Measurements from ENCODE around the gene LUZP1. TPM values are rescaled to one million over a fixed set of nuclear protein-coding genes. Genes with fewer than 3 reads are reported as not detected.

The LUZP1 gene
- total RNA-seq, 1 experiment from 2014 or later = 25.2 TPM

GRCh38 chr1:23188936-23189452 lies 20.3 kb upstream of the LUZP1 start:
- peak; percentile 86 for DNase-seq (ENCODE audit: low spot score)

DNA sequence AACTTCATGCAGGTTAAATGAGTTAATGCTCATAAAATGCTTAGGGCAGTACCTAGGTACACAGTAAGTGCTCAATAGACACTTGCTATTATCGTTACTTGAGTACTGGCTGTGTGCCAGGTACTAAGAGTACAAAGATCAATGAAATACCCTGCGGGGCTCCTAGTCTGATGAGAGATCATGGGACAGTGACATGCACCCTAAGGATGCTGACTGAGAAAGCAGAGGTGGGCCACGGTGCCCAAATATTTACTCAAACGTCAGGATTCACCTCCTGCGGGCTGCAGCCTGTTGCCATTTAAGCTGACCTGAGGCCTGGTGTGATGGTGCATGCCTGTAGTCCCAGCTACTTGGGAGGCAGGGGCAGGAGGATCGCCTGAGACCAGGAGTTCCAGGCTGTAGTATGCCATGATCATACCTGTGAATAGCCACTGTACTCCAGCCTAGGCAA lies 19.8 kb upstream of the LUZP1 start:
- no peak for DNase-seq (ENCODE audit: low spot score)

GRCh38 chr1:23187637-23188036 lies 19.0 kb upstream of the LUZP1 start:
- no peak for DNase-seq (ENCODE audit: low spot score)

GRCh38 chr1:23185381-23185780 lies 16.7 kb upstream of the LUZP1 start:
- DNase-seq (ENCODE audit: low spot score) = no peak

- DNase-seq (ENCODE audit: low spot score) = peak; percentile 30
These were observed 15.7 kb upstream of the LUZP1 start for GRCh38 chr1:23184212-23184934.

DNA sequence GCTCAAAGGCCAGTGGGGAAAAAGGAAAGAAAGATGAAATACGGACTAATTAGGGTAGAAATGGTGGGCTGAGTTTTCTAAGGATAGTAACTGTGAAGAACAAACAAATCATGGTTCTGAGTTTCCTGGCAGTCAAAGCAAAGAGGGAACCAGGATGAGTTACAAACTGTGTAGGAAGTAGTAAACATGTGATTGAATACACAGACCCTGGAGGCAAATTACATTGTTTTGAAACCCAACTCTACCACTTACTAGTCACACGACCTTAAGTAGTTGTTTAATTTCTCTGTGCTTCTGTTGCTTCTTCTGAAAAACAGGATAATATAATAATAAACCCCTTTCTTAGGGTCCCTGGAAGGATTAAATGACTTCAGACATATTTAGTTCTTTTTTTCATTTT lies 11.2 kb upstream of the LUZP1 start:
- DNase-seq (ENCODE audit: low spot score) = no peak

GRCh38 chr1:23178950-23179349 lies 10.3 kb upstream of the LUZP1 start:
- no peak for DNase-seq (ENCODE audit: low spot score)

- DNase-seq (ENCODE audit: low spot score) = no peak
These were observed 9.8 kb upstream of the LUZP1 start for GRCh38 chr1:23178414-23178813.

DNA sequence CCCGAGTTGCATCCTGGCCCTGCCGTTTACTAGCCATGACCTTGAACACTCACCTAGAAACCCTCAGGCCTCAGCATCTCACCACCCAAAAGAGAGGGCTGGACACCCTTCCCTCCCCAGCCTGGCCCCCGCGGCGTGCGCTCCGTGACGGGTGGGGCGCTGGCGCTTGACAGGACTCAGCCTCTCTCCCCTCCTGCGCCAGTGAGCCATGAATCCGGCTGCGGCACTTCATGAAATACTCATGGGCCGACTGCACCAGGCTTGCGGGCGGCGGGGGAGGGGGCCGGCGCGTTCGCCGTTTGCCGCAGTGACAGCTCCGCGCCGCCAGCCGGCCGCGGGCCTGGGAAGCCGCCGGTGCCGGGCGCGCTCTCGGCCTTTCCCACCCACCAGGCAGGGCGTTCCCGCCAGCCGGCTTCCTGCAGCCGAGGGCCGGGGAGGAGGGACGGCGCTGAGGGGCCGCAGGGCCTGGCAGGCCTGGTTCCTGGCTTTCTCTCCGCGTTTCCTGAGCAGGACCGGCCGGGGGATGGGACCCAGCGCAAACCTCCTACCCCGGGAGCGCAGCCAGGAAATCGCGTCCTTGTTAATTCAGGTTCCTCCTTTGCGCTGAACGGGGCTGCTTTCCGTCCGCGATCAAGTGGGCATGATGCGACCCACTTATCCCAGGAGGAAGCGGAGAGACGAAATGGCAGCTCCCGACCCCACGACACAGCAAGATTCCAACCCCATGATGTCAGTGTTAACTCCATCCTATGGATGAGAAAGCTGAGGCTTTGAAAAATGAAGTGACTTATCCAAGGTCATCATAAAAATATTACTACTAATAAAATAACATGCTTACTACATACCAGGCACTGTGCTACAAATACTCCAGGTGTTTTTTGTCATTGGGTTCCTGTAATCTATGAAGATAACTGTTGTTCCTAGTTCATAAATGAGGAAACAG lies 9.1 kb upstream of the LUZP1 start:
- peak; percentile 50 for DNase-seq (ENCODE audit: low spot score)

DNA sequence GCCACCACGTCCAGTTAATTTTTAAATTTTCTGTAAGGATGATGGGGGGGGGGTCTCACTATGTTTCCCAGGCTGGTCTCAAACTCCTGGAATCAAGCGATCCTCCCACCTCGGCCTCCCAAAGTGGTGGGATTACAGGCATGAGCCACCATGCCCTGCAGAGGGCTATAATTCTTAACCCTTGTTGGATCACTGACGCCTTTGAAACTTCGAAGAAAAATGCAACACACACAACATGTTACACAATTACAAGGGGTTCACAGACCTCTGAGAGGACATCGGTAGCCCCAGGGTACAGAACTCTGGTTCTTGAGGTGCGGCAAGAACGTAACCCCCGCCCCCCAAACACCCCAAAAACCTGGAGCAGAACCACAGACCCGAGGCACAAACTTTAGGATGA lies 8.4 kb upstream of the LUZP1 start:
- no peak for DNase-seq (ENCODE audit: low spot score)

DNA sequence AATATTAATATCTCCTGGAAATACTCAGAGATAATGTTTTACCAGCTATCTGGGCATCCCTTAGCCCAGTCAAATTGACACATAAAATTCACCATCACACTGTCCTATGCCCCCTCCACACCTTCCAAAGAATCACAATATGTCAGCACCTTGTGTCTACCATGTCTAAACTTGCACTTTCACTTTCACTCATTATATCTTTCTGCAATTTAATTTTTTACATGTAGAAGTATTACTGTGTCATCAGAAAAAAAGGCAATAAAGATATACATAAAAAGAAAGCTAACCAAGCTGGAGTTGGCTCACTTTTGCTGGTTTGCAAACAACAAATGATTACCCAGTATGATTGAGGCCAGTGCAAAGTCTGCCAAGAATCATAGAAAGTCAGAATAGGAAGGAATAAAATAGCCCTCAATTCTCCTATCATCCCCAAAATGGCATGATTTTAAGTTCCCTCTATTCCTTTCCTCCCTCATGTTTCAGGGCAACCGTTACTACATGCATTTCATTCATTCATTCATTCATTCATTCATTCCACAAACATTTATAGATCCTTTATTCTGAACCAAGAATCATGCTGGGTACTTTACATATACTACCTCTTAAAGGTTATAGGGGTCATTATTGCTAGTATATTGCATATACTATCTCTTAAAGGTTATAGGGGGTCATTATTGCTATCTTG lies 5.9 kb upstream of the LUZP1 start:
- no peak for DNase-seq (ENCODE audit: low spot score)

DNA sequence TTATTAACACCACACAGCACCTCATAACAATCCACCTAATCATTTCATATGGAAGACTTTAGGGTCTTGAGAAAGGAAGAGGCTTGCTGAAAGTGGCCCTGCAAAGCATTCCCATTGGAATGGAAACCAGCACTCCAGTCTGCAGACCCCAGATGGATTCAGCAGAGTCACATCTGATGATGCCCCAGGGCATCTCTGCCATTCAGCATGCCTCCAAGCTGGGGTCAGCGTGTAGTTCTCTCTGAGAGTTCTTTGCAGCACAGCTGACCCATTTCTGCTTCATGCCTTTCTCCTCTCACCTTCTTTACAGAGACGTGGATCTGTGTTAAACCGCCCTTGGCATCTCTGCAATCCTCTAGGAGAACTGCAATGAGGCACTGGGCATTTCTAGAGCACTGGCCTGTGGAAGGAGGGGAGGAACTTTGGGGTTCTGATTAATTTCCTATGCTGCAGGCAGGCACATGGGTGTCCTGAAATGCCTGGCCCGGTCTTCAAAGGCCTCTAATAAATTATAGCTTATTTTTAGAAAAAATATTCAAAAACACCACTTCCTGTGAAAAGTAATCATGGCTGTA lies 2.6 kb upstream of the LUZP1 start:
- DNase-seq (ENCODE audit: low spot score) = no peak

DNA sequence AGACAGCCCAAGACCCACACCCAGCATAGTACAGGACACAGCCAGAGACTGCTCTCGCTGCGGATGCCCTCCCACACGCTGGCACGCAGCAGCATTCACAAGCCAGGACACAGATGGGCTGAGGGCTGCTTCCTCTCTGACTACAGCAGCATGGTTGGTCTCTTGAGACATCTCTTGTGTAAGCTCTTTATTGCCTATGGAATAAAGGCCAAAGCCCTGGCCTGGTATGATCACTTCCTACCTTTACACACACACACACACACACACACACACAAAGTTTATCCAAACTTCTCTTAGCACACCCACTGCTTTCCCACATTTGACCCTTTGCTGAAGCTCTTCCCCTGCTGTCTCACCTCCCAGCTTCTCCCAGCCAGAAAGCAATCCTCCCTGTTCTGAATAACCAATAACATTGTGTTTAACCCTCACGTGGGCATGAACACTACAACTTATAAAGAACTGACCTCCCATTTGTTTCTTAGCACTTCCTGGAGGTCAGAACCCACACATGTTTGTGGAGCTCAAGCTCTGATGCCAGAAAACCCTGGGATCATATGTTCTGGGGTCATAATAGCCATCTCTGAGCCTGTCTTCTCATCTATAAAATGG lies 1.2 kb upstream of the LUZP1 start:
- DNase-seq (ENCODE audit: low spot score) = peak; percentile 46

GRCh38 chr1:23169195-23169575 lies 529 bp upstream of the LUZP1 start:
- DNase-seq (ENCODE audit: low spot score) = no peak

DNA sequence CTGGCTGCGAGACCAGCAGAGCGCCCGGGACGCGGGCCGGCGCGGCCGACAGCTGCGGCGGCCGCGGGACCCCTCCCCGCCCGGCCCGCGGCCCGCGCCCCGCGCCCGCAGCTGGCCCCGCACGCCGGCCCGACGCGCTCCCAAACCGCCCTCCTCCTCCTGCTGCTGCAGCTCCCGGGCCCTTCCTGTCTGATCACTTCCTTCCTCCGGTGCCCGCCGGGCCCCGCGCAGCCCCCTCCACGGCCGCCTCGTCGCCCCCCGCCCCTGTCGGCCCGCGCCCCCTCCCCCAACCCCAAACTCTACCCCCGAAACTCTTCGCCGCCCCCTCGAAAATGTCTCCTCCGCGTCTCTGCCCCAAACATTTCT lies 594 bp downstream of the LUZP1 start:
- no peak for DNase-seq (ENCODE audit: low spot score)

DNA sequence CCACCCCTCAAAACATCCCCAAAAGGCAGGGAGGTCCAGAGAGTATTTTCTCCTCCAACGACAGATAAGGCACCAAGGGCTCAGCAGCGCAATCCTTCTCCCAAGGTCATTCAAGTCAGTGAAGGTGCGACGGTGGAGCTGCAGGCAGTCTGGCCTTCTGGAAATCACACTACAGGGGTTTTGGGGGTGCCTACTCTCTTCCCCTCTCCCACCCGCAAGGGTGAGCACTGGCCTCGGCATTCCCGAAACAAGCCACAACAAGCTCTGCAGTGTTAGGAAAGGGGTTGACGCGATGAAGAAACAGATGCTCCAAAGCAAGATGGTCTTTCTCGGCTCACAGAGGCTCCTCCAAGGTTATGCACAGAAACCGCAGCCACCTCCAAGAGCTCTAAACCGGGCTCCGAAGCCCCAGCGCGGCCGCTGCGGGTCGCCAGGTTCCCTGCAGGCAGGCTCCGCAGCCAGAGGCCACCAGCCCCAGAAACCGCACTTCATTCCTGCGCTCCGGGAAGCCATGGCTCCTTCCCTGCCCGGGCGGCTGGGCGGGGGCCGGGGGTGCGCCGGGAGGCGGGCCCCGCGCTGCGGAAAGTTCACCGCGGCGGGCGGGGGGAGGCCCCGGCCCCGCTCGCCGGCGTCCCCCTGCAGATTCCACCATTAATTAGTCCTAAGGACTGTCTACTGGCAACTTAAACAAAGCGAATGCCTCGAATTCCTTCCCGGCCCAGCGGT lies 1.1 kb downstream of the LUZP1 start:
- DNase-seq (ENCODE audit: low spot score) = peak; percentile 16

DNA sequence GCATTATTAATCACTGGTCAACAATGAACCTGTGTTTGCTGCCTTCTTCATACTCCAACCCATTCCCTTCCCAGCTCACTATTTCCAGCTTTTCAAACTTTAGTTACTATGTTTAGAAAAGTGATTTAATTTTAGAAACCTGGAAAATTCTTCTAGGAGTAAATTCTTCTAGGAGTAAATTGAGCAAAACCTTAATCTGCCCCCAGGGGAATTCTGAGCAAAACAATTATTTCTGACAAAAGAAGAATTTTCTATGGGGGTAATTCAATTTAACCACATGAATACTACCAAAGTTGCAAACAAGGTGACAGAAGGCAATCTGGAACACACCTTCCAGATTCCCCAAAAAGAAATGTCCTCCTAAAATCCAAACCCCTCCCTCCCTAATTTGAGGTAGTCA lies 1.8 kb downstream of the LUZP1 start:
- no peak for DNase-seq (ENCODE audit: low spot score)

GRCh38 chr1:23163395-23163794 lies 5.3 kb downstream of the LUZP1 start:
- DNase-seq (ENCODE audit: low spot score) = no peak

DNA sequence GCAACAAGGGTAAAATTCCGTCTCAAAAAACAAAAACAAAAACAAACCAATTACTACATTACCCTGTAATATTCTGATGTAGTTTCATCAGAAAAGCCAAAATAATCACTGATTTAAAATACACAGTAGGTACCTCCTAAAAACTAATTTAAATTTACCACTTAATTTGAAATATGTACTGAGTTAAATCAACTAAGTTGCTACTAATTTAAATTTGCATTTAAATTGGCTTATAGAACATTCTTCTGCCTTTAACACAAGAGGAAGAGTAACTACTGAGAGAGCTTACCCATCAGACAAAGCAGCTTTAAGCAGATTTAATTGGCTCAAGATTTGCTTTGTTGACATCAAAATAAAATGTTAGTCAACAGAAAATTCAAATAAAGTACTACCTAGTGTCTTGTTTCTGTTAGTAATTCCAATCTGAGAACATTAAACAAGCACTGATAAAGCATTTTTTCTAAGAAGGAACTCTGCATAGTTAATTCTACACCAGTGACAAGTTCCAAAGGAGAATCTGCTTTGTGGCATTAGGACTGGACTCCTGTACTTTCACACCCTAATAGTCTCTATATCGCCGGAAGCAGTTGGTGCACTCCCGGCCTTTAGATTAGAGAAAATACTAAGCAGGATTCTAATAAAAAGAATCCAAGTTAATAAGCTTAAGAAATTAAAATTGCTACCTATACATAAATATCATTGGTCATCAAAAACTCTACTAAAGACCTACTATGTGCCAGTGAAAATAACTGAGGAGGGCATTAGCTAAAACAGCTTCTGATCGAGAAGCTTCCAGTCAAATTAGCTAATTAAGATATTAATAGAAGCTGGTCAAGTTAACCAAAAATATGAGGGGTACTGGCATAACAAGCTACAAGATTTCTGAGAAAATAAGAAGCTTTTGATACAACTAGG lies 8.4 kb downstream of the LUZP1 start:
- DNase-seq (ENCODE audit: low spot score) = no peak

GRCh38 chr1:23156940-23157339 lies 11.7 kb downstream of the LUZP1 start:
- DNase-seq (ENCODE audit: low spot score) = no peak

All from H4 (cell line).